Measurements from ENCODE around the gene FNDC3B. TPM values are rescaled to one million over a fixed set of nuclear protein-coding genes. Genes with fewer than 3 reads are reported as not detected.

FNDC3B gene
- total and polyA plus RNA-seq, 12 donors = 9.7 to 118 (median 85.0) TPM

DNA sequence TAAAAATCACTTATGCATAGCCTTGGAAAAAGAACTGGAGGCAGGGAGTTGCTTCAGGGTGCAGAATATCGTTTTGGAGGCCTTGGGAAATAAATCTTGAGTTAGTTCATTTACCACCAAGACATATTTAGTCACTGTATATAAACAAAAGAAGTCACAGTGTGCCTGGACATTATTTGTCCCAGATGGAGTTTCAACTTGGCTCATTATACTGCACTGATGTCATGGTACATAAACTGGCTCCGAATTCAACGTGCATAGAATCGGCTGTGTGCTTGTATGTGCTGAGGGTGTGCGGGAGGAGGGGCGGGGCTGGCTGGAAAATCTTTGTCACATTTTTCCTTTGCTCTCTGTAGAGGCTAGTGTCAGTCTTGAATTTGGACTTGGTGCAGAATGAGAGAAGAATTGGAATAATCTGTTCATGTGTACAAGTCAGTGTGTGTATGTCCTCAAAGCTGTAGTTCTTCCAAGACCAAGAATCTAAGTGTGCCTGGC, 86.6 kb downstream of the FNDC3B start:
- Histone ChIP-seq H3K4me1 (peaks cover 23 to 85% (median 74%) of the 10 kb centered on the region in 9 donors), H3K4me3 (no peak overlapping the region), H3K36me3 (peaks cover 0 to 44% (median 0%) of the 10 kb centered on the region in 9 donors), H3K27me3 (no peaks in the 10 kb centered on the region), H3K27ac (peak overlapping the region; percentile 5 to 88 (median 71)), H3K9me3 (no peaks in the 10 kb centered on the region)
- WGBS, 2 donors = 12 to 26% methylated on average over 6 of the region's 6 CpGs
- ATAC-seq (peak; percentile 68 to 89 (median 80)), DNase-seq (peak; percentile 45 to 74)
- TF ChIP-seq, protein P1, sequence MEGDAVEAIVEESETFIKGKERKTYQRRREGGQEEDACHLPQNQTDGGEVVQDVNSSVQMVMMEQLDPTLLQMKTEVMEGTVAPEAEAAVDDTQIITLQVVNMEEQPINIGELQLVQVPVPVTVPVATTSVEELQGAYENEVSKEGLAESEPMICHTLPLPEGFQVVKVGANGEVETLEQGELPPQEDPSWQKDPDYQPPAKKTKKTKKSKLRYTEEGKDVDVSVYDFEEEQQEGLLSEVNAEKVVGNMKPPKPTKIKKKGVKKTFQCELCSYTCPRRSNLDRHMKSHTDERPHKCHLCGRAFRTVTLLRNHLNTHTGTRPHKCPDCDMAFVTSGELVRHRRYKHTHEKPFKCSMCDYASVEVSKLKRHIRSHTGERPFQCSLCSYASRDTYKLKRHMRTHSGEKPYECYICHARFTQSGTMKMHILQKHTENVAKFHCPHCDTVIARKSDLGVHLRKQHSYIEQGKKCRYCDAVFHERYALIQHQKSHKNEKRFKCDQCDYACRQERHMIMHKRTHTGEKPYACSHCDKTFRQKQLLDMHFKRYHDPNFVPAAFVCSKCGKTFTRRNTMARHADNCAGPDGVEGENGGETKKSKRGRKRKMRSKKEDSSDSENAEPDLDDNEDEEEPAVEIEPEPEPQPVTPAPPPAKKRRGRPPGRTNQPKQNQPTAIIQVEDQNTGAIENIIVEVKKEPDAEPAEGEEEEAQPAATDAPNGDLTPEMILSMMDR (IDR thresholded peaks at IDR 0.05) = no peak
- intact Hi-C loops (cut with DNase I) = loop anchor here in 4 of 10 donors (5.0 to 10.0 kb wide), 5 partner anchors 34 to 89 kb away; partner anchors contain the start of gene FNDC3B (in 1 of the 4)

DNA sequence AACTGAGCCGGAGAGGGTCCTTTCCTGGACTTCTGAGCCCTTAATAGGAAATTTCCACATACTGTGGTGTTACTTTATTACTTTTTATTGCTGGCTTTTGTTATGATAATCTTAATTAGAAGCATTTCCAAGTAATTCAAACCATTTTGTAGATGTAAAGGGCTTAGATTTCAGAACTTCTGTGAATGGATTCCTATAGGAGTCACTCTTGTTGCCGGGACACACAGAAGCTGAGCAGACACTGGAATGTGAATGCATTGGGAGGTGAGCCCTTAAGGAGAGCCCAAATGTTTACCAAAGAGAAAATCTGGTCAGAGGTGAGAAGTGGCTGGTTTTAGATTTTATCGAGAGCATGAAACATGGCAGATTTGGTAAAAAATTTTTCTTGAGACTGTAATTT, 87.4 kb downstream of the FNDC3B start:
- ATAC-seq = no peak
- H3K4me3 ChIP-seq = no peak overlapping the region
- H3K27ac ChIP-seq = peak overlapping the region; percentile 5 to 88 (median 71)
- TF ChIP-seq, protein P1 (IDR thresholded peaks at IDR 0.05) = no peak
- peaks cover 23 to 87% (median 72%) of the 10 kb centered on the region in 9 donors for H3K4me1 ChIP-seq
- H3K36me3 ChIP-seq = peaks cover 0 to 37% (median 0%) of the 10 kb centered on the region in 9 donors
- DNase-seq = no peak
- no peaks in the 10 kb centered on the region for H3K27me3 ChIP-seq
- 69 to 79% methylated on average over 3 of the region's 3 CpGs for WGBS, 2 donors
- no peaks in the 10 kb centered on the region for H3K9me3 ChIP-seq
- intact Hi-C loops (cut with DNase I) = loop anchor here in 4 of 10 donors (5.0 to 10.0 kb wide), 5 partner anchors 34 to 89 kb away; partner anchors contain the start of gene FNDC3B (in 1 of the 4)

DNA sequence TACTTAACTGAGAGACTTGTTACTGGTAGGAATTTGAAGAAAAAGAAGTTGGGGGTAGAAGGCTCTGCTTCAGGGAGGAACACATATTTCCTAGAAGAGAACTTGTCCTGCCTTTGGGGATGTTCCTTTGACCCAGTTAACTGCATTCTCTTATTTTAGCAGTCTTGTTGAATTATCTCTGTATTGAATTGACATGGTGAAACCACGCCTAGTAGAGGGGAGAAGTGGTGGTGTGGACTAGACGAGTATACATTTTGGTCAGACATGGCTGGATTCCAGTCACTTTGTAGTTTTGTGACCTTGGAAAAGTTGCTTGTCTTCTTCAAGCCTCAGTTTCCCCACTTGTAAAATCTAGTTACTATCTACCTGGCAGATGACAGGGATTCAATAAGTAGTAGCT, 87.8 kb downstream of the FNDC3B start:
- ATAC-seq = no peak
- Histone ChIP-seq H3K27me3 (no peaks in the 10 kb centered on the region), H3K4me1 (peaks cover 23 to 89% (median 72%) of the 10 kb centered on the region in 9 donors), H3K27ac (peak overlapping the region in 9 of 10 donors; percentile 46 to 88 (median 71)), H3K4me3 (no peak overlapping the region), H3K36me3 (peaks cover 0 to 34% (median 0%) of the 10 kb centered on the region in 9 donors), H3K9me3 (no peaks in the 10 kb centered on the region)
- no peak for DNase-seq
- intact Hi-C loops (cut with DNase I) = loop anchor here in 4 of 10 donors (5.0 to 10.0 kb wide), 5 partner anchors 35 to 90 kb away; partner anchors contain the start of gene FNDC3B (in 1 of the 4)
- WGBS, 2 donors = 81 to 83% methylated on average over 2 of the region's 2 CpGs
- TF ChIP-seq, protein P1 (IDR thresholded peaks at IDR 0.05) = no peak

DNA sequence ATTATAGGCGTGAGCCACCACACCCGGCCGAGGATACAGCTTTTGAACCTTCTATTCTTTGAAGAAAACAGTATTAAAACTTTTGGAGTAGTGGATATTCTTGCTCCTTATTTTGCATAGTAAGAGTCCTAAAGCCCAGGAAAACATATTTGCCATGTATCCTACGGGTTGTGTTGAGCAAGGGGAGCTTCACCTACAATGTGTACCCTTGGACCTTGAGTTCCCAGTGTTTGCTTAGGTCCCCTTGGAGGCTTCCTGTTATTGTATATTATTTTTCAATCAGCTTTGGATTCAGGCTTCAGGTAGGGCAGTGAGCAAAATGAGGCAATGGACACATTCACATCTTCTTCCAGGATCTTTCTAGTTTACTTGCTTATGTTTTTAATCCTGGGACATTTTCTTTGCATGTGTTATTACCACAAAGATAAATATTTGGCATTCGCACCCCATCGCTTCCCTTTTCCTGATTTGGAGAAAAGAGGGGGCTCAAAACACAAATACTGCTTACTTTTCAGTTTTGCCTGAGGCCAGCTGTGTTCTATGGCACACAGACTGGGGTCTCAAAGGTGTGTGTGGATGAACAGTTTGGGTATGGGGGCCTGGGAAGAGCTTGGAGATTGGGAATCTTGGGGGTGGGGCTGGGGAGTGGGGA, 88.7 kb downstream of the FNDC3B start:
- H3K36me3 ChIP-seq = peaks cover 0 to 26% (median 0%) of the 10 kb centered on the region in 9 donors
- WGBS, 2 donors = 93 to 95% methylated on average over 6 of the region's 6 CpGs
- no peak overlapping the region for H3K4me3 ChIP-seq
- H3K27ac ChIP-seq = peak overlapping the region in 5 of 10 donors; percentile 63 to 88 (median 81)
- H3K4me1 ChIP-seq = peaks cover 23 to 90% (median 70%) of the 10 kb centered on the region in 9 donors
- H3K9me3 ChIP-seq = no peaks in the 10 kb centered on the region
- ATAC-seq (no peak), DNase-seq (no peak)
- TF ChIP-seq, protein P1 (IDR thresholded peaks at IDR 0.05) = no peak
- no peaks in the 10 kb centered on the region for H3K27me3 ChIP-seq
- intact Hi-C loops (cut with DNase I) = loop anchor here in 4 of 10 donors (5.0 to 10.0 kb wide), 5 partner anchors 36 to 91 kb away; partner anchors contain the start of gene FNDC3B (in 1 of the 4)

All from heart right ventricle (tissue), 16 donors.